Large intestine (tissue), 12 donors: ENCODE data around the gene MRAP. TPM values are rescaled to one million over a fixed set of nuclear protein-coding genes. Genes with fewer than 3 reads are reported as not detected.
"Not testable (repeated sequence)": the region's sequence is repeated elsewhere in the genome, so short reads cannot be mapped to it uniquely, and the experiment has no call there.

Experiments
- DNase-seq, 2 donors: peaks; one replicate each; pipeline versions ENCODE4 v3.0.0 to v3.0.0-alpha.2; 2013
- H3K27ac ChIP-seq: one replicate; pipeline ENCODE4 v1.5.1; 2013; ENCODE audit warnings: low read length
- H3K27me3 ChIP-seq: 2 replicates; pipeline ENCODE4 v1.6.1; 2013; ENCODE audit warnings: low read length; ENCODE audit not compliant: control insufficient read depth, insufficient read depth
- H3K36me3 ChIP-seq: 2 replicates; pipeline ENCODE4 v1.6.1; 2013; ENCODE audit warnings: low read length; ENCODE audit not compliant: control insufficient read depth, insufficient read depth
- H3K4me1 ChIP-seq: one replicate; pipeline ENCODE4 v1.6.1; 2013; ENCODE audit warnings: low read length; ENCODE audit not compliant: control insufficient read depth, insufficient read depth
- H3K4me3 ChIP-seq: one replicate; pipeline ENCODE4 v1.5.1; 2013; ENCODE audit warnings: low read length
- H3K9me3 ChIP-seq: one replicate; pipeline ENCODE4 v1.6.1; 2013; ENCODE audit warnings: mild to moderate bottlenecking, low read depth, low read length, moderate library complexity; ENCODE audit not compliant: control insufficient read depth
- WGBS: methylation state at CpG from one replicate; pipeline ENCODE4 v1.1.5; 2013; ENCODE audit warnings: low lambda C conversion rate; ENCODE audit not compliant: insufficient coverage; 5-methylcytosine and 5-hydroxymethylcytosine counted together
- long read RNA-seq, 11 donors: transcript quantifications; one replicate each; lab custom pipeline, GENCODE V29; 2026
- polyA plus RNA-seq: library from polyadenylated mRNA; unstranded; fragments of 120-200 nt; gene quantifications from one replicate; pipeline ENCODE4 v1.2.1, GENCODE V29; 2013

MRAP gene
- polyA plus RNA-seq: 0.72 TPM
- long read RNA-seq, donor 1: 0 reads
- long read RNA-seq, donor 2: 0 reads
- long read RNA-seq, donor 3, partial matches to known transcripts: 0 of 1 reads
- long read RNA-seq, donor 3, other reads (novel, unspliced or antisense): 0 of 1 reads
- long read RNA-seq, donor 4: 0 reads
- long read RNA-seq, donor 5: 0 reads
- long read RNA-seq, donor 6: 0 reads
- long read RNA-seq, donor 7: 0 reads
- long read RNA-seq, donor 8, partial matches to known transcripts: 0 of 2 reads
- long read RNA-seq, donor 8, other reads (novel, unspliced or antisense): 0 of 2 reads
- long read RNA-seq, donor 9: 0 reads
- long read RNA-seq, donor 10, partial matches to known transcripts: 0 of 1 reads
- long read RNA-seq, donor 10, other reads (novel, unspliced or antisense): 0 of 1 reads
- long read RNA-seq, donor 11: 0 reads

DNA sequence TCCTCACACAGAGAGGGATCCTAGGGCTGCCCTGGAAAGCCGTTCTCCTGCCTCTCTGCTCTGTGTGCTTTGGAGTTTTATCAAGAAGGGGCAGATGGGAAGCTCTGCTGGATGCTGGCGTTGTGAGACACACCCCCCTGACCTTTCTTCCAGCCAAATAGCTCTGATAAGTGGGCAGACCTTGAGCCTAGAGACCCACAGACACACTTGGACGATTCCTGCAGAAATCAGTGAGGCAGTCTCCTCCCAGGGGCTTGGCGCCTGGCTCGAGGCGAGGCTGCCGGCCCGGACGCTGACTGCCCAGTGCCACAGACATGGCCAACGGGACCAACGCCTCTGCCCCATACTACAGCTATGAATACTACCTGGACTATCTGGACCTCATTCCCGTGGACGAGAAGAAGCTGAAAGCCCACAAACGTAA, at the start of gene MRAP:
MRAP (plus strand) TSS at position 198 of the 424 bp plus-strand sequence; CDS start at position 315, 117 bp downstream.
- H3K27ac ChIP-seq: no peak within 1 kb of the TSS

GRCh38 chr21:32249511-32250280, 49.0 kb upstream of the MRAP start:
- no peaks in the 10 kb centered on the region for H3K9me3 ChIP-seq
- DNase-seq: no peak
- H3K27me3 ChIP-seq: no peaks in the 10 kb centered on the region
- no peak overlapping the region for H3K4me3 ChIP-seq
- no peak overlapping the region for H3K27ac ChIP-seq
- no peaks in the 10 kb centered on the region for H3K36me3 ChIP-seq
- 100% methylated on average over 1 of the region's 15 CpGs for WGBS
- no peaks in the 10 kb centered on the region for H3K4me1 ChIP-seq

More for the DNA sequence above, at the start of gene MRAP:
- Histone ChIP-seq H3K36me3 (peaks cover 6% of the 10 kb centered on the region), H3K9me3 (no peaks in the 10 kb centered on the region), H3K27me3 (no peaks in the 10 kb centered on the region), H3K4me3 (no peak within 1 kb of the TSS), H3K4me1 (no peaks in the 10 kb centered on the region)
- DNase-seq: no peak
- no CpG with 5 or more reads among the region's 14 CpGs for WGBS

DNA sequence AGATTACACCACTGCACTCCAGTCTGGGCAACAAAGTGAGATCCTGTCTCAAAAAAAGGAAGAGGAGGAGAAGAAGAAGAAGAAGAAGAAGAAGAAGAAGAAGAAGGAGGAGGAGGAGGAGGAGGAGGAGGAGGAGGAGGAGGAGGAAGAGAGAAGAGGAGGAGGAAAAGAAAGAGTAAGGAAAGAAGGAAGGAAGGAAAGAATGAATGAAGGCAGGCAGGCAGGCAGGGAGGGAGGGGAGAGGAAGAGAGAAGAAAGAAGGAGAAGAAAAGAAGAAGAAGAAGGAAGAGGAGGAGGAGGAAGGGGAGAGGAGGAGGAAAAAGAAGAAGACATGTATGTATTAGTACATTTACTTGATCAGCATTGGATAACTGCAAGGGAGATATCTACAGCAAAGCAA, 46.5 kb upstream of the MRAP start:
- Histone ChIP-seq H3K36me3 (no peaks in the 10 kb centered on the region), H3K4me1 (no peaks in the 10 kb centered on the region), H3K4me3 (no peak overlapping the region), H3K27me3 (no peaks in the 10 kb centered on the region), H3K27ac (no peak overlapping the region), H3K9me3 (no peaks in the 10 kb centered on the region)
- no peak for DNase-seq

DNA sequence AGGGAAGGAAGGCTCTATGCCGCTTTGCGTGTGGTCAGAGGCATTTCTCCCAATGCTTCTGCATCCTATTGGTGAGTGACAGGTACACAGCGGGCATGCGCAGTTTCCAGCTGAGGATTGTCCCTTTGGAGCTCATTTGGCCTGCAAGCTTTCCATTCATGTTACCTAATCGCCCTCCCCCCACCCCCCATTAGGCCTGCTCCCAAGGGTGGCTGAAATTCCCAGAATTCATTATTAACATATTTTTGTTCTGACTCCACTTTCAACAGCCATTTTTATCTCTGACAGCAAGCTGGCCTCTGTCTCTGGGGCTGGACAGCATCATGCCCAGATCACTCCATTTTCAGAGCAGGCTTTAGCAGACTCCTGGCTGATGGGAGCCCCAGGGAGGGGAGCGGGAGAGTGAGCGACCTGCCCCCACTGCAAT, 45.4 kb upstream of the MRAP start:
- Histone ChIP-seq H3K27ac (no peak overlapping the region), H3K4me3 (no peak overlapping the region), H3K27me3 (no peaks in the 10 kb centered on the region), H3K9me3 (no peaks in the 10 kb centered on the region), H3K36me3 (no peaks in the 10 kb centered on the region), H3K4me1 (no peaks in the 10 kb centered on the region)
- no CpG with 5 or more reads among the region's 7 CpGs for WGBS
- DNase-seq: peak; percentile 17 to 26

DNA sequence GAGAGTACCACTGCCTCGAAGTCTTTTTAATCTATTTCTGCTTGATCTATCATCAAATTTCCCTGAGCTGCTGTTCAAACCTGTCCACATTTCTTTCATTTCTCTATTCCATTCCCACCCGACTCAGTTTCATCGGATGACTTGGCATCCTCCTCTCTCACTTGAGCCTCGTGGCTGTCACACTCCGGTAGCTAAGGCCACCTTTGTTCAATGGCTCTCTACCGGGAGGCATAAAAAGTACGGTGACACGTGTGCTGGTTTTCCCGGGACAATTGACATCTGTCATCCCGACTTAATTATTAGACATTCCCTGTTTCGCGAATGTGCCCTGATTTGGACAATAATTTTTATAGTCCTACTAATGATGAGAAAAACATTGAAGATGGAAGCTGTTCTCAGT, 42.4 kb upstream of the MRAP start:
- Histone ChIP-seq H3K27me3 (no peaks in the 10 kb centered on the region), H3K27ac (peak overlapping the region; percentile 25), H3K4me3 (no peak overlapping the region), H3K9me3 (no peaks in the 10 kb centered on the region), H3K4me1 (no peaks in the 10 kb centered on the region), H3K36me3 (no peaks in the 10 kb centered on the region)
- WGBS: 82% methylated on average over 3 of the region's 12 CpGs
- no peak for DNase-seq

DNA sequence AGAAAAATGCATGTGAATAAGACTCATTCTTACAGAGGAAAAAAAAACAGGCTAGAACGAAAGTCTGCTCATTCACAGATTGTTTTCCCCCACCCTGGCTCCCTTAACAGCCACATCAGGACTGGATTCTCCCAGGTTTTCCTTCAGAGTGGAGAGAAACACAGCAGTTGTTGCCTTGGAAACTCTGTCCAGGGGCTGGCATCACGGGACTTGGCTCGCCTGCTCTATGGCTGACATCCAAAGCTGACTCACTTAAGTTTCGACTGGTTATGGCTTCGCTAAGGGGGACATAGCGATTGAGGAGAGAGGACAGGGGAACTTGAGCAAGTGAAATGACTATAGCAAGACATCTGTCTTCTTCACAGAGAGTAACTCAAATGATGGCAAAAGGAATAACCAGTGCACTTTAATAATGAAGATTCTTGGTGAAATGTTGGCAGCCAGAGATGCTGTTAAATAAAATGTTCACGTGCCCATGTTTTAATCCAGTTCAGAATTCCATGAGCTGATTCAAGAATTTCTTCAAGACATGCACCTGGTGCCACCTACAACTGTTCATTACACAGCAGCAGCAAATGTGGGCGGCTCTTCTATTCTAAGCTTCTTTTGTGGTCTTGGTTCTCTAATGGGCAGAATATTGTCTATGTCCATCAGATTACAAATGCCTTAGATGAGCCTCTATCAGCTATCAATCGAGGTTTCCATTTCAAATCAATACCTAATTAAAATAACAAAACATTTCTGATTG, 41.6 kb upstream of the MRAP start:
- no peak overlapping the region for H3K4me3 ChIP-seq
- 100% methylated on average over 1 of the region's 9 CpGs for WGBS
- peak overlapping the region; percentile 25 for H3K27ac ChIP-seq

GRCh38 chr21:32257962-32258785, 40.5 kb upstream of the MRAP start:
- H3K36me3 ChIP-seq: no peaks in the 10 kb centered on the region
- 60% methylated on average over 3 of the region's 16 CpGs for WGBS

More for the DNA sequence above, 41.6 kb upstream of the MRAP start:
- Histone ChIP-seq H3K4me1 (no peaks in the 10 kb centered on the region), H3K9me3 (no peaks in the 10 kb centered on the region), H3K27me3 (no peaks in the 10 kb centered on the region), H3K36me3 (no peaks in the 10 kb centered on the region)
- peak; percentile 52 to 63 for DNase-seq

GRCh38 chr21:32258786-32259048, 39.9 kb upstream of the MRAP start:
- H3K36me3 ChIP-seq, H3K27ac ChIP-seq: not testable (repeated sequence)
- 80% methylated on average over 1 of the region's 5 CpGs for WGBS

More at GRCh38 chr21:32257962-32258785, 40.5 kb upstream of the MRAP start:
- no peaks in the 10 kb centered on the region for H3K4me1 ChIP-seq
- H3K4me3 ChIP-seq: no peak overlapping the region
- no peaks in the 10 kb centered on the region for H3K9me3 ChIP-seq
- H3K27ac ChIP-seq: no peak overlapping the region
- DNase-seq: peak; percentile 68 to 69
- H3K27me3 ChIP-seq: no peaks in the 10 kb centered on the region

GRCh38 chr21:32260130-32260529, 38.5 kb upstream of the MRAP start:
- WGBS: no CpG with 5 or more reads among the region's 2 CpGs
- Histone ChIP-seq H3K4me1 (no peaks in the 10 kb centered on the region), H3K27me3 (no peaks in the 10 kb centered on the region), H3K9me3 (no peaks in the 10 kb centered on the region), H3K4me3 (no peak overlapping the region), H3K27ac (no peak overlapping the region), H3K36me3 (no peaks in the 10 kb centered on the region)
- DNase-seq: no peak

More at GRCh38 chr21:32258786-32259048, 39.9 kb upstream of the MRAP start:
- H3K27me3 ChIP-seq, H3K4me3 ChIP-seq, H3K9me3 ChIP-seq, H3K4me1 ChIP-seq, DNase-seq: not testable (repeated sequence)

GRCh38 chr21:32261929-32262328, 36.7 kb upstream of the MRAP start:
- Histone ChIP-seq H3K36me3 (peaks cover 3% of the 10 kb centered on the region), H3K27ac (no peak overlapping the region), H3K4me3 (no peak overlapping the region), H3K9me3 (no peaks in the 10 kb centered on the region), H3K4me1 (no peaks in the 10 kb centered on the region), H3K27me3 (no peaks in the 10 kb centered on the region)
- no peak for DNase-seq
- WGBS: no CpG with 5 or more reads among the region's 5 CpGs
